Inferior parietal cortex (tissue), 1 donor: Measurements from ENCODE around the gene FGF18.
"Not testable (repeated sequence)": the region's sequence is repeated elsewhere in the genome, so short reads cannot be mapped to it uniquely, and the experiment has no call there.

ENCODE experiments used
- DNase-seq: peaks from one replicate; pipeline ENCODE4 v3.0.0-alpha.2; 2016; ENCODE audit errors: extremely low spot score

FGF18 gene

DNA sequence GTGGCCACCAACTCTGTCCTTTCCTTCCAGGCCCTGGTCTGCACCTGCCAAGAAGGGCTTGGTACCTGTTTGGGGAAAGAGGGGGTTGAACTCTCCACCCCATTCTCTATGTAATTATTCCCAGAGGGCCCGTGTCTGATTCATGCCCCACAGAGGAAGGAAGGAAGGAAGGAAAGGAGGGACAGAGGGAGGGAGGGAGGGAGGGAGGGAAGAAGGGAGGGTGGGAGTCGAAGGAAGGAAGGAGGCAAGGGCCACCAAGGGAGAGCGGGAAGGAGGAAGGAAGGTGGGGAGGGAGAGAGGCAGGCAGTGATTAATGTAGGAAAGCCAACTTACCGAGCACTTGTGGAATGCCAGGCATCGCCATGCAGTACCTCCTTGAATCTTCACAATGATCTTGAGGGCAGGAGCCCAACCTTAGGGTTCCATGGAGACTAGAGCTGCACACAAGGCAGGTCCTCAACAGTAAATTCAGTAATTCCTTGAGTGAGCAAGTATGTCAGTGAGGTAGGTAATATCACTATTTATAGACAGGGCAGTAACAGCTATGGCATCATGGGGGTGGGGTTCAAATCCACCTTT lies 75.8 kb downstream of the FGF18 start:
- no peak for DNase-seq

DNA sequence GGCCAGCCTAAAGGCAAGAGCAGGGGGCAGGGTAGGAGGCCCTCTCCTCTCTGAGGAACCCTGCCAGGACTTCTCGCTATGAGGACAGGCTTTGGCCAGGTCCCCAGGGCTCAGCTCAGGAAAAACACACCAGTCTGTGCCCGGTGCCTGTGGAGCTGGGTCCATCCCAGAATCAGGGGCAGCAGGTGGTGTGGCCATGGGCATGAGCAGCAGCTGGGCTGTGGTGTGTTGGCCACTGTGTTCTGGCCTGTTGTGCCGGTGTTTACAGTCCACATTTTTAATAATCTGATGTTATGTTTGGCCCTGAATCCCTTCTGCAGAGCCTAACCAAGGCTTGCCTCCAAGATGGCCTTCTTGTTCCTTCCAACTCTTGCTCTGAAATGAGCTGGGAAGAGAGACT lies 77.0 kb downstream of the FGF18 start:
- DNase-seq, result no peak

GRCh38 chr5:171497494-171497893 lies 78.0 kb downstream of the FGF18 start:
- DNase-seq, result not testable (repeated sequence)

DNA sequence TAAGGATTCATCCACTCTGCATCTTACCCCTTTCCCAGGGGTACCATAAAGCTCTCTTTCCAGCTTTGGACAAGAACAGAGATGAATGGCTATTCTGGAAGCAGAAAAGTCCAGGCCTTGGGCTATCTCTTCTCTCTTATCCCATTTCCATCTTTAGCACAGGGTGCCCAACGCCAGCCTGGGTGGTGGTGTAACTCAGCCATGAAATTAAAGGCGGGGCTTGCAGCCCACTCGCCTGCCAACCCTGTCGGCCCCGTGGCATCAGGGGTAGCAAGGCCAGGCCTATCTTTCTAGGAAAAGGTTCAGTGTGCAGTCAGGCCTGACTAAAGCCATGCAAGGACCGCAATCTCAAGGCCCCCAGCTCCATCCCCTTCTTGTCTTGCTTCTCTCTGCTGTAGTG lies 78.7 kb downstream of the FGF18 start:
- DNase-seq, result no peak

- no peak for DNase-seq
Observed at GRCh38 chr5:171499611-171500010, 80.2 kb downstream of the FGF18 start.

DNA sequence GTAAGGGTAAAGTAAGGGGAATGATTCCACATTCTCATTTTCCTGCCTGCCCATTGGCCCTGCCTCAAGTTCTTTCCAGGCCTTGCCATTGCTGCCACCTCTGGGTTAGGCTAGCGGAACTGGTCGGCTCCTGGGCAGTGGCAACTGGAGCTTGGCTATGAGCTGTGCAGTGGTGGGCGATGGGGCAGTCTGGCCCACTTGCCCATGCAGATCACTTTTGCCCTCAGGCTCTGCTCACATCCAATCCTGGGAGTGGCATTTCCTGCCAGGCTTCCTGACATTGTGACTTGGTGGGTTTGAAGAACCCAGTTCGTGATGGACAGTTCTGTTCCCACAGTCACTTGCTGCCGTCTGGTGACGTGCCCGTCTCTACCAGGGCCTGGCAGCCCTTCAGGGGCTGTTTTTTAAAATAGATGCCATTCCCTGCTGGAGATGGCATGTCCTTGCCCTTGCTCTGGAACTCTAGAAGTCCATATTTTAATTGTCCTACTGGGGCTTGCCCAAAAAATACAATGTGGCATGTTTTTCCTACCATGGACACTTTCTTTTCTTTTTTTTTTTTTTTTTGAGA lies 86.1 kb downstream of the FGF18 start:
- DNase-seq, result no peak

DNA sequence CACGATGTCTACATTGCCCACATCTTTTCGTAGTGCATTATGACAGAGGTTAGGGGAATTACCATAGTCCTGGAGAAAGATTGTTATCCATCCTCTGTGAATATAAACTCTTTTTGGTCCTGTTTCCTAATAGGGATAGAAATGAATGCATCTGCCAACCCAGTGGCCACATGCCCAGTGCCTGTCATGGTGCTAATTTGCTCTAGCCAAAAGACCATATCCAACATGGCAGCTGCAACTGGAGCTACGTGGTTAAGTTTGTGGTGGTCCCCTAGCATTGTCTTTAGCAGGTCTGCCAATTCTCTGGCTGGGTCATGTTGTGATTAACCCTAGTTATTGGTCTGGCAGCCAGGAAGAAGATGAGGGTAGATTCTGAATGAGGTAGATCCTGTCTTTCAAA lies 87.5 kb downstream of the FGF18 start:
- no peak for DNase-seq
